Activated B cell treated with CpG ODN at 0.5 μM for 24 hours (primary cell): ENCODE measurements around the gene FARP1. TPM values are rescaled to one million over a fixed set of nuclear protein-coding genes. Genes with fewer than 3 reads are reported as not detected.

Experiments
- ATAC-seq: fragments of 200-7000 bp; cut with Tn5 transposase; one replicate; pipeline ENCODE4 v1.10.0; 2021; ENCODE audit warnings: low read depth, mild to moderate bottlenecking, moderate library complexity
- CTCF ChIA-PET: fragments of 350-600 bp; sonication (Branson Sonifier 250); formaldehyde crosslinking; loops from one replicate; lab custom pipeline; 2021; ENCODE audit warnings: antibody characterized with exemption; lab: Charles Lee
- POLR2A ChIA-PET: fragments of 350-600 bp; sonication (Branson Sonifier 250); formaldehyde crosslinking; loops from one replicate; lab custom pipeline; 2021; ENCODE audit warnings: antibody characterized with exemption; lab: Charles Lee
- DNase-seq: peaks from one replicate; pipeline ENCODE4 v3.0.0; 2022
- H3K27ac Mint-ChIP-seq: one replicate; pipeline ENCODE4 v1.8.0; 2020; ENCODE audit warnings: mixed read lengths
- H3K27me3 Mint-ChIP-seq: one replicate; pipeline ENCODE4 v1.8.0; 2021; ENCODE audit warnings: mixed read lengths
- H3K36me3 Mint-ChIP-seq: one replicate; pipeline ENCODE4 v1.8.0; 2021; ENCODE audit warnings: low read depth, mixed read lengths
- H3K4me1 Mint-ChIP-seq: one replicate; pipeline ENCODE4 v1.8.0; 2021; ENCODE audit warnings: mixed read lengths
- H3K4me3 Mint-ChIP-seq: one replicate; pipeline ENCODE4 v1.8.0; 2020; ENCODE audit warnings: mild to moderate bottlenecking, mixed read lengths
- H3K9me3 Mint-ChIP-seq: one replicate; pipeline ENCODE4 v1.8.0; 2020; ENCODE audit warnings: mixed read lengths
- intact Hi-C: fragments of 100-400 bp; cut with micrococcal nuclease; formaldehyde crosslinking; loops from one replicate; pipeline ENCODE4 v1.15.1; 2024
- total RNA-seq: library from RNA; stranded (reverse); gene quantifications from 2 replicates; pipeline ENCODE4 v1.2.3, GENCODE V29; 2022
- TF ChIP-seq, protein P1 (sequence below): fragments of 200-600 bp; IDR thresholded peaks from one replicate; pipeline ENCODE4 v1.8.0; 2022; ENCODE audit warnings: antibody characterized with exemption, mild to moderate bottlenecking

Gene FARP1
- total RNA-seq, 1 donor from 2014 or later: 2.1 TPM

DNA sequence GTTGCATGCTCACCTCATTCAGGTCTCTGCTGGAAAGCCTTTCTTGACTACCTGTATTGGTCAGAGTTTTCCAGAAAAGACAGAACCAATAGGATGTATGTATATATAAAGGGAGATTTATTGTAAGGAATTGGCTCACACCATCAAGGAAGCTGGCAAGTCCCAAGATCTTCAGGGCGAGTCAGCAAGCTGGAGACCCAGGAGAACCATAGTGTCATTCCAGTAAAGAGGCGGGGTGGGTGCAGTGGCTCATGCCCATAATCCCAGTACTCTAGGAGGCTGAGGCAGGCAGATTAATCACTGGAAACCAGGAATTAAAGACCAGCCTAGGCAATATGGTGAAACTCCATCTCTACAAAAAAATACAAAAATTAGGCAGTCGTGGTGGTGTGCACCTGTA lies 30.4 kb upstream of the FARP1 start:
- Mint-ChIP-seq H3K36me3 (no peaks in the 10 kb centered on the region), H3K4me1 (no peaks in the 10 kb centered on the region), H3K9me3 (no peaks in the 10 kb centered on the region), H3K27me3 (no peaks in the 10 kb centered on the region), H3K4me3 (no peak overlapping the region), H3K27ac (no peak overlapping the region)
- TF ChIP-seq, protein P1, sequence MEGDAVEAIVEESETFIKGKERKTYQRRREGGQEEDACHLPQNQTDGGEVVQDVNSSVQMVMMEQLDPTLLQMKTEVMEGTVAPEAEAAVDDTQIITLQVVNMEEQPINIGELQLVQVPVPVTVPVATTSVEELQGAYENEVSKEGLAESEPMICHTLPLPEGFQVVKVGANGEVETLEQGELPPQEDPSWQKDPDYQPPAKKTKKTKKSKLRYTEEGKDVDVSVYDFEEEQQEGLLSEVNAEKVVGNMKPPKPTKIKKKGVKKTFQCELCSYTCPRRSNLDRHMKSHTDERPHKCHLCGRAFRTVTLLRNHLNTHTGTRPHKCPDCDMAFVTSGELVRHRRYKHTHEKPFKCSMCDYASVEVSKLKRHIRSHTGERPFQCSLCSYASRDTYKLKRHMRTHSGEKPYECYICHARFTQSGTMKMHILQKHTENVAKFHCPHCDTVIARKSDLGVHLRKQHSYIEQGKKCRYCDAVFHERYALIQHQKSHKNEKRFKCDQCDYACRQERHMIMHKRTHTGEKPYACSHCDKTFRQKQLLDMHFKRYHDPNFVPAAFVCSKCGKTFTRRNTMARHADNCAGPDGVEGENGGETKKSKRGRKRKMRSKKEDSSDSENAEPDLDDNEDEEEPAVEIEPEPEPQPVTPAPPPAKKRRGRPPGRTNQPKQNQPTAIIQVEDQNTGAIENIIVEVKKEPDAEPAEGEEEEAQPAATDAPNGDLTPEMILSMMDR: no peak
- POLR2A ChIA-PET: no interaction called here
- ATAC-seq (no peak), DNase-seq (no peak)
- intact Hi-C loops: no loop called here
- CTCF ChIA-PET: no interaction called here

DNA sequence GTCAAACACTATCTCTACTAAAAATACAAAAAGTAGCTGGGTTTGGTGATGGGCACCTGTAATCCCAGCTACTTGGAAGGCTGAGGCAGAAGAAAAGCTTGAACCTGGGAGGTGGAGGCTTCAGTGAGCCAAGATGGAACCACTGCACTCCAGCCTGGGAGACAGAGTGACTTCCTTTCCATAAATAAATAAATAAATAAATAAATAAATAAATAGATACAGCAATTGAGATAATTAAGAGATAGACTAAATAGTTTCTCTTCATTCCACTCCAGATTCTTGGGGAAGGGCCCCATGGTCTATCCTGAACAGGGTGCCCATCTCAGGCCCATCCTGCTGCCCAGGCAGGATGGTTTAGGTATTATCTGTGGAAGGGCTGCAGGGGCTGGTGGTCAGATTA lies 24.0 kb upstream of the FARP1 start:
- TF ChIP-seq, protein P1: no peak
- DNase-seq (no peak), ATAC-seq (no peak)
- CTCF ChIA-PET: no interaction called here
- peaks cover 4% of the 10 kb centered on the region for H3K27me3 Mint-ChIP-seq
- no peaks in the 10 kb centered on the region for H3K4me1 Mint-ChIP-seq
- no peak overlapping the region for H3K4me3 Mint-ChIP-seq
- no peak overlapping the region for H3K27ac Mint-ChIP-seq
- peaks cover 5% of the 10 kb centered on the region for H3K9me3 Mint-ChIP-seq
- no peaks in the 10 kb centered on the region for H3K36me3 Mint-ChIP-seq
- intact Hi-C loops: no loop called here
- POLR2A ChIA-PET: no interaction called here

DNA sequence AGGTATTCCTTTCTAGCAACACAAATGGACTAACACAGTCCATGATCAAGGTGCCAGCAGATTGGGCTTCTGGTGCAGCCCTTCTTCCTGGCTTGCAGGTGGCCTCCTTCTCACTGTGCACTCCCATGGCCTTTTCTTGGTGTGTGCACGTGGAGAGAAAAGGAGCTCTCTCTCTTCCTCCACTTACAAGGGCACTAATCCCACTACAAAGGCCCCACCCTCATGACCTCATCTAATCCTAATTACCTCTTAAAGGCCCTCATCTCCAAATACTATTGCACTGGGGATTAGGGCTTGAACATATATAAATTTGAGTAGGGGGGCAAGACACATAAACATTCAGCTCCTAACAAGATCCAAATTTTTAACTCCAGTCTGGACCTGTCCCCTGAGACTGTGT lies 19.7 kb upstream of the FARP1 start:
- TF ChIP-seq, protein P1: no peak
- intact Hi-C loops: no loop called here
- ChIA-PET POLR2A (no interaction called here), CTCF (no interaction called here)
- DNase-seq (no peak), ATAC-seq (no peak)
- H3K36me3 Mint-ChIP-seq: no peaks in the 10 kb centered on the region
- H3K9me3 Mint-ChIP-seq: peaks cover 13% of the 10 kb centered on the region
- no peaks in the 10 kb centered on the region for H3K4me1 Mint-ChIP-seq
- H3K27ac Mint-ChIP-seq: no peak overlapping the region
- H3K4me3 Mint-ChIP-seq: no peak overlapping the region
- peaks cover 6% of the 10 kb centered on the region for H3K27me3 Mint-ChIP-seq

DNA sequence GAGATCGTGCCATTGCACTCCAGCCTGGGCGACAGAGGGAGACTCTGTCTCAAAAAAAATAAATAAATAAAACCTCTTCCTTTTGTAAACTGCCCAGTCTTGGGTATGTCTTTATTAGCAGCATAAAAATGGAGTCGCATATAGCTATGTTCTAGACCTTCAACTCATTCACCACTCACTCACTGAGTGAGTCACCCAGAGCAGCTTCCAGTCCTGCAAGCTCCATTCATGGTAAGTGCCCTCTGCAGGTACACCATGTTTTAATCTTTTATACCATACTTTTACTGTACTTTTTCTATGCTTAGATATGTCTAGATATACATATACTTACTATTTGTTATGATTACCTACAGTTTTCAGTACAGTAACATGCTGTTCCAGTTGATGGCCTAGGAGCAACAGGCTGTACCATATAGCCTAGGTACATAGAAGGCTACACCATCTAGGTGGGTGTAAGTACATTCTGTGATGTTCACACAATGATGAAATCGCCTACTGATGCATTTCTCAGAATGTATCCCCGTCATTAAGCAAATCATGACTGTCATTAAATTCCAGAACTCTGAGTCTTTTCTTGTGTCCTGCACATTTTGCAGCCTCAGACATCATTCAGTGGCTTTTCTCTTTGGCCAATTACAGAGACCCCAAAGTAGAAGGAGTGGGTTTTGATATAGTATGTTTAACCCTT lies 13.7 kb upstream of the FARP1 start:
- DNase-seq (no peak), ATAC-seq (no peak)
- Mint-ChIP-seq H3K27ac (no peak overlapping the region), H3K9me3 (peaks cover 12% of the 10 kb centered on the region), H3K4me3 (no peak overlapping the region), H3K27me3 (peaks cover 16% of the 10 kb centered on the region), H3K4me1 (peaks cover 9% of the 10 kb centered on the region), H3K36me3 (no peaks in the 10 kb centered on the region)
- POLR2A ChIA-PET: no interaction called here
- TF ChIP-seq, protein P1: no peak
- CTCF ChIA-PET: no interaction called here
- intact Hi-C loops: no loop called here

DNA sequence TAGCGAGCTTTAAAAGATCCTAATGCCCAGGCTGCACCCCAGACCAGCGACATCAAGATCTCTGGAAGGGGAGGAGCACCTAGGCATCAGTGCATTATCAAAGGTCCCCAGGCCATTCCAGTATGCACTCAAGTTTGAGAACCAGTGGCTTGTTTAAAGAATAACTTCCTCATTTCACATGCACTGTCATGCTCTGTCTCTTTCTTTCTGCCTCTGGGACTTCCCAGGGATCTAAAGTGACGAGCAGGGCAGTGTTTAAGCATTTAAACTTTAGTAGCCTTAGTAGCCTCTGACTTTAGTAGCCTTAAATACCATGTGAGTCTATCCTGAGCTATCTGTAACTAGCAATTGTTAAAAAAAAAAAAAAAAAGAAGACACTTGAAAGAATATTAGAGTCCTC lies 8.9 kb upstream of the FARP1 start:
- peaks cover 1% of the 10 kb centered on the region for H3K9me3 Mint-ChIP-seq
- peaks cover 22% of the 10 kb centered on the region for H3K27me3 Mint-ChIP-seq
- DNase-seq: no peak
- POLR2A ChIA-PET: no interaction called here
- H3K4me1 Mint-ChIP-seq: peaks cover 9% of the 10 kb centered on the region
- no peak overlapping the region for H3K4me3 Mint-ChIP-seq
- TF ChIP-seq, protein P1: no peak
- no peaks in the 10 kb centered on the region for H3K36me3 Mint-ChIP-seq
- intact Hi-C loops: no loop called here
- CTCF ChIA-PET: no interaction called here
- peak; percentile 80 for ATAC-seq
- H3K27ac Mint-ChIP-seq: no peak overlapping the region
